T-cell (primary cell): ENCODE results near the gene PARD3. TPM values are rescaled to one million over a fixed set of nuclear protein-coding genes. Genes with fewer than 3 reads are reported as not detected.

Experiments used
- ATAC-seq, 4 experiments: fragments of 200-7000 bp in 3 of 4; fragments of 150-1000 bp in 1 of 4; cut with Tn5 transposase; replicated peaks in 1 of 4; 1 replicate in 3 of 4; 2 replicates in 1 of 4; pipeline ENCODE4 v1.10.0; 2021; ENCODE audit warnings: moderate library complexity in 3 of 4, mild to moderate bottlenecking in 2 of 4, moderate number of reproducible peaks in 1 of 4
- CTCF ChIA-PET, 2 donors: fragments of 300-600 bp; sonication (Branson Sonifier 250); formaldehyde crosslinking; loops; one replicate each; lab custom pipeline; 2022; ENCODE audit warnings: antibody characterized with exemption in 2 of 2; lab: Charles Lee
- POLR2A ChIA-PET, 2 donors: fragments of 300-600 bp; sonication (Branson Sonifier 250); formaldehyde crosslinking; loops; one replicate each; lab custom pipeline; 2022; ENCODE audit warnings: antibody characterized with exemption in 2 of 2; lab: Charles Lee
- DNase-seq, 35 experiments: peaks; one replicate each; pipeline versions ENCODE4 v3.0.0 to v3.0.0-alpha.2; 2013 to 2023
- H3K27ac ChIP-seq: one replicate; pipeline ENCODE4 v1.5.1; 2013; ENCODE audit warnings: low read length
- H3K27me3 ChIP-seq, 2 experiments: replicated peaks in 1 of 2; 1 replicate in 1 of 2; 2 replicates in 1 of 2; pipeline versions ENCODE4 v1.6.1 to v1.7.0; 2013; ENCODE audit warnings: low read length in 1 of 2, mixed read lengths in 1 of 2; ENCODE audit not compliant: control insufficient read depth in 2 of 2, insufficient read depth in 2 of 2; ENCODE audit errors: extremely low read depth in 1 of 2
- H3K36me3 ChIP-seq, 2 donors: 1 replicate in 1 of 2; 2 replicates in 1 of 2; pipeline versions ENCODE4 v1.6.1 to v1.7.0; 2013; ENCODE audit warnings: low read length in 1 of 2; ENCODE audit not compliant: control insufficient read depth in 2 of 2, insufficient read depth in 1 of 2; ENCODE audit errors: extremely low read depth in 1 of 2
- H3K4me1 ChIP-seq, 2 experiments: 1 replicate in 1 of 2; 2 replicates in 1 of 2; pipeline versions ENCODE4 v1.6.1 to v1.7.0; 2013; ENCODE audit warnings: low read length in 2 of 2, mixed read lengths in 1 of 2; ENCODE audit not compliant: insufficient read depth in 2 of 2, control insufficient read depth in 1 of 2; ENCODE audit errors: extremely low read depth in 1 of 2
- H3K4me3 ChIP-seq, 2 donors: 1 replicate in 1 of 2; 2 replicates in 1 of 2; pipeline versions ENCODE4 v1.5.1 to v1.7.0; 2013; ENCODE audit warnings: mild to moderate bottlenecking in 2 of 2, low read length in 1 of 2, moderate library complexity in 1 of 2; ENCODE audit not compliant: control insufficient read depth in 1 of 2; ENCODE audit errors: extremely low read depth in 1 of 2
- H3K9me3 ChIP-seq: 2 replicates; pipeline ENCODE4 v1.7.0; 2013
- H3K27ac Mint-ChIP-seq, 2 donors: one replicate each; pipeline ENCODE4 v1.8.0; 2020 to 2021; ENCODE audit warnings: mild to moderate bottlenecking in 2 of 2, mixed read lengths in 2 of 2
- H3K27me3 Mint-ChIP-seq, 2 donors: one replicate each; pipeline ENCODE4 v1.8.0; 2021 to 2022; ENCODE audit warnings: mixed read lengths in 2 of 2
- H3K36me3 Mint-ChIP-seq: one replicate; pipeline ENCODE4 v1.8.0; 2021; ENCODE audit warnings: mixed read lengths
- H3K4me1 Mint-ChIP-seq, 3 donors: one replicate each; pipeline ENCODE4 v1.8.0; 2020 to 2022; ENCODE audit warnings: mixed read lengths in 3 of 3, mild to moderate bottlenecking in 1 of 3
- H3K4me3 Mint-ChIP-seq, 3 donors: one replicate each; pipeline ENCODE4 v1.8.0; 2020 to 2022; ENCODE audit warnings: mild to moderate bottlenecking in 3 of 3, mixed read lengths in 3 of 3, moderate library complexity in 3 of 3
- H3K9me3 Mint-ChIP-seq, 3 donors: one replicate each; pipeline ENCODE4 v1.8.0; 2020 to 2022; ENCODE audit warnings: mixed read lengths in 3 of 3
- WGBS: methylation state at CpG from one replicate; pipeline ENCODE4 v1.1.5; 2013; ENCODE audit warnings: missing lambda C conversion rate; ENCODE audit not compliant: insufficient coverage; 5-methylcytosine and 5-hydroxymethylcytosine counted together
- total RNA-seq, 35 experiments: library from RNA in 6 of 35; stranded (reverse) in 6 of 35; fragments of 120-200 nt in 1 of 35; gene quantifications; one replicate each; pipeline versions ENCODE4 v1.2.1 to v1.2.4 and lab custom pipeline; 2013 to 2026

PARD3 gene
- total RNA-seq, 5 donors from 2014 or later (not counting 1 experiment from before 2014, with no cell fraction given): 0.36 to 0.92 (median 0.65) TPM

DNA sequence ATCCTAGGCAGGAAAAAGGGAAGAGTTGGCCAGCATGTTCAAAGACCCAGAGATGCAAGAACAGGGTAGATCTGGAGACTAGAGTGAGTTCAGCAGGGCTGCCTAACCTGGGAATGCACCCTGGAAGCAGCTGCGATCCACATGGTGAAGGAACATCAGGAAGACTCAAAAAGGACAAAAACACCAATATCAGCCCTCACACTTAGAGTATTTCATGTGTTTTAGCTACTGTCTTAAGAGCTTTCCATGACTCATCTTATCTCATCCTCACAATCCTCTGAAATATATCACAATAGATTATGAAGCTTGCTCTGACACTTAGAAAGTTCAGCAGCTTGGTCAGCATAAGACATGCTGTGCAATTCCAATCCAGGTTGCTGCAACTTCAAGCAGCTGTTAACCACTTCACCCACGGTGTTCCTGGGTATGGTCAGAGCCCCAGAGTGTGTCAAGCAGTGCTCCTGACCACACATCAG, 380.9 kb downstream of the PARD3 start:
- no peaks in the 10 kb centered on the region for H3K27me3 ChIP-seq
- no peaks in the 10 kb centered on the region for H3K27me3 Mint-ChIP-seq
- H3K27ac Mint-ChIP-seq: no peak overlapping the region
- H3K36me3 ChIP-seq: no peaks in the 10 kb centered on the region
- no peaks in the 10 kb centered on the region for H3K4me1 ChIP-seq
- POLR2A ChIA-PET: no interaction called here
- WGBS: no CpG with 5 or more reads among the region's 2 CpGs
- no peaks in the 10 kb centered on the region for H3K9me3 Mint-ChIP-seq
- no peak overlapping the region for H3K27ac ChIP-seq
- CTCF ChIA-PET: no interaction called here
- no peaks in the 10 kb centered on the region for H3K4me1 Mint-ChIP-seq
- DNase-seq (no peak), ATAC-seq (no peak)
- H3K4me3 ChIP-seq: no peak overlapping the region
- H3K9me3 ChIP-seq: no peaks in the 10 kb centered on the region
- H3K4me3 Mint-ChIP-seq: no peak overlapping the region
- H3K36me3 Mint-ChIP-seq: no peaks in the 10 kb centered on the region

DNA sequence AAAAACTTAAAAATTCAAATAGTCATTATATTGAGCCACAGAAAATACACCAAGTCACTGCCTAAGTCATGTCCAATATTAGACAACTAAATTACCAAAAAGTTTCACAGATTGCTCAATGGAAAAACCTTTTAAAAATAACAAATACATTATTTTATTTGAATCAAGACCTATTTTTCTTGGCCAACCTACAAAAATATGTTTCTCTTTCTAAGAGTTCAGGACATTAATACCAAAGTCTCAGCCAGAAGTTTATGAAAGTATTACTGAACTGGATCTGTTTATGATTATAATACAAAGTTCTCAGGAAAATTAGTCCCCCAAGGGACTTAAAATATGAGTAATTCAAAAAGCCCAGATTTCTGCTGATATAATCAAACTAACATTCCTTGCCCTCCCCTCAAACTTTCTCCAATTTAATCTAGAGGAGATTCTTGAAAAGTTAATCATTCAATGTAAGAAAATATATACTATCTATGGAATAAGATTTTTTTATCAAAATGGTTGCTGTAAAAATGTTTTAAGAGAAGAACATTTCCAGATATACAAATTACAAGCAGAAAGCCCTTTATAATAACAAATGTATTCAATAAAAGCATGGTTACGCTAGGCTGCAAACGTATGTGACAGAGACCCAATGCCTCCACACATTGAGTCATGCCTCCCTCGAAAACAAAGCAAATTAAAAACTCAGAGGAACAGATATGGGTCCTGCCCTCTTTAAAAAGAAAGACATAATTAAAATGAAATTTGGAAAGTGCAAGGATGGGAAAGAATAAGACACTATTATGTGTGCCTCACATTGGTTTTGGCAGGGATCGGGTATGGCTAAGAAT, 381.6 kb downstream of the PARD3 start:
- no peaks in the 10 kb centered on the region for H3K36me3 ChIP-seq
- H3K9me3 Mint-ChIP-seq: no peaks in the 10 kb centered on the region
- ATAC-seq (no peak), DNase-seq (no peak)
- no peaks in the 10 kb centered on the region for H3K27me3 ChIP-seq
- H3K4me1 ChIP-seq: no peaks in the 10 kb centered on the region
- no peaks in the 10 kb centered on the region for H3K36me3 Mint-ChIP-seq
- H3K4me3 Mint-ChIP-seq: no peak overlapping the region
- ChIA-PET CTCF (no interaction called here), POLR2A (no interaction called here)
- 100% methylated on average over 1 of the region's 4 CpGs for WGBS
- H3K4me1 Mint-ChIP-seq: no peaks in the 10 kb centered on the region
- no peak overlapping the region for H3K27ac ChIP-seq
- H3K27ac Mint-ChIP-seq: no peak overlapping the region
- no peak overlapping the region for H3K4me3 ChIP-seq
- no peaks in the 10 kb centered on the region for H3K9me3 ChIP-seq
- H3K27me3 Mint-ChIP-seq: no peaks in the 10 kb centered on the region

DNA sequence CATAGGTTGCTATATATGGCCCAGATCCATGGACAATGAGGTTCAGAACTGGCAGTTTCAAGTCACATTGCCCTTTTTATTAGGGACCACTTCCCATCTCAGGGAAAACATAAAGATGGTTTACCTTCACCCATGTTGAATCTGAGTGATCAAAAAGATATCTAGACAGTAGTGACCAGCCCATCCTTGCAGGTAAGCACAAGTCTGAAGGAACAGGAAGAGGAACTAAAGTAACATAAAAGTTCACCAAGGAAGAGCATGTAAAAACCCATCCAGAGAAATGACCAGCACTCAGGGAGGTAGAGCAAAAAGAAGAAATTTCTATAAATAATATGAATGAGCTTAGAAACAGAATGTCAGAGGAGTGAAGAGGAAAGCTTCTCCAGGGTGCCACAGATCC, 382.5 kb downstream of the PARD3 start:
- Histone ChIP-seq H3K4me1 (no peaks in the 10 kb centered on the region), H3K36me3 (no peaks in the 10 kb centered on the region), H3K4me3 (no peak overlapping the region), H3K9me3 (no peaks in the 10 kb centered on the region), H3K27ac (no peak overlapping the region), H3K27me3 (no peaks in the 10 kb centered on the region)
- ChIA-PET CTCF (no interaction called here), POLR2A (no interaction called here)
- no peak overlapping the region for H3K27ac Mint-ChIP-seq
- no peak for ATAC-seq
- no peak overlapping the region for H3K4me3 Mint-ChIP-seq
- H3K27me3 Mint-ChIP-seq: no peaks in the 10 kb centered on the region
- no peaks in the 10 kb centered on the region for H3K4me1 Mint-ChIP-seq
- no peaks in the 10 kb centered on the region for H3K9me3 Mint-ChIP-seq
- H3K36me3 Mint-ChIP-seq: no peaks in the 10 kb centered on the region
- DNase-seq: no peak

DNA sequence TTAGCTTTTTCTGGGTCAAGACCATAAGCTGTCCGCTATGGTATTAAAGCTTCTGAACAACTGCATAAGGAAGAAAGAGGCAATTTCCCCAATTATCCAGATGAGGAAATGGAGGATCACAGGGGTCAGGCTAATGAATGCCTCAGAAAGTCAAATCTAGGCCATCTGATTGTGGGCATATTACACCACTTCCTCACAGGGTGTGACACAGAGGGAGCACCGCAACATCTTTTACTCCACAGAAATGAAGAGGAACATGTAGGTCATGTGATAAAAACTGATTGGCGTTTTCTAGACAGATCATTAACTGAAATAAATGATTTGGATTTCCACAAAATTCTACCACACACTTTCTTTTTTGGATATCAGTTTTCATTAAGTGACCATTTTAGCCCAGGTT, 384.4 kb downstream of the PARD3 start:
- Mint-ChIP-seq H3K36me3 (no peaks in the 10 kb centered on the region), H3K4me1 (no peaks in the 10 kb centered on the region), H3K4me3 (no peak overlapping the region), H3K27ac (no peak overlapping the region), H3K9me3 (no peaks in the 10 kb centered on the region), H3K27me3 (no peaks in the 10 kb centered on the region)
- no peaks in the 10 kb centered on the region for H3K4me1 ChIP-seq
- DNase-seq (no peak), ATAC-seq (no peak)
- no peaks in the 10 kb centered on the region for H3K36me3 ChIP-seq
- ChIA-PET CTCF (no interaction called here), POLR2A (no interaction called here)
- no CpG with 5 or more reads among the region's 3 CpGs for WGBS
- H3K9me3 ChIP-seq: no peaks in the 10 kb centered on the region
- no peaks in the 10 kb centered on the region for H3K27me3 ChIP-seq
- H3K27ac ChIP-seq: no peak overlapping the region
- H3K4me3 ChIP-seq: no peak overlapping the region

DNA sequence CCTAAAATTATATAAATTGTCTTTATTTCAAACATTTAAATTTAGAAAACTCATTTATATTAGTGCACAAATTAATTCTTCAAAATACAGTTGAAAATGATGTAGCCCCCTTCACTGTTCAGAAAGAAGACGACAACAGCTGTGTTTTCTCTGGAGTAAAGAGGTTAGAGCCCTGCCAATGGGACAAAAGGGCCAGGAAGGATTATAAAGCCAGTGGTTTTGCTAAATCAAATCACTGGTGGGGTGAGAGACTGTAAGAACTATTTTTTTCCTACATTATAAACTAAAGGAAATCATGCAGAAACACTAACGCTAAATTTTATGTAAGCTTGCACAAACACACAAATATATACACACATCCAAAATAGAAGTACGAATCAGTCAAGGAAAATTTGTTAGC, 386.6 kb downstream of the PARD3 start:
- Histone ChIP-seq H3K9me3 (no peaks in the 10 kb centered on the region), H3K4me1 (no peaks in the 10 kb centered on the region), H3K36me3 (no peaks in the 10 kb centered on the region), H3K4me3 (no peak overlapping the region), H3K27me3 (no peaks in the 10 kb centered on the region), H3K27ac (no peak overlapping the region)
- no peaks in the 10 kb centered on the region for H3K27me3 Mint-ChIP-seq
- ChIA-PET POLR2A (no interaction called here), CTCF (no interaction called here)
- no peak overlapping the region for H3K4me3 Mint-ChIP-seq
- no peaks in the 10 kb centered on the region for H3K4me1 Mint-ChIP-seq
- H3K27ac Mint-ChIP-seq: no peak overlapping the region
- H3K9me3 Mint-ChIP-seq: no peaks in the 10 kb centered on the region
- DNase-seq: no peak
- ATAC-seq: no peak
- H3K36me3 Mint-ChIP-seq: no peaks in the 10 kb centered on the region
- WGBS: no CpG with 5 or more reads among the region's 3 CpGs

DNA sequence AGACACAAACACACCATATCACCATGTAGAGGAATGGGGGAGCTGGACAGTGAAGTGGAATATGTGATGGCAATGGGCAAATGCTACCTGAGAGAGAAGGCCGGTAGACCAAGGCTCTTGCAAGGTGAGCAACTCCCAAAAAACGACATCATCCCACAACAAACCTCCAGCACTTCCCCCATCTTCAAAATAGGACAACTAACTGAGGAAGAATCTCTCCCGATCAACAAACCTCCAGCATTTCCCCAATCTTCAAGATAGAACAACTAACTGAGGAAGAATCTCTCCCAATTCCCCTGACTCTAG, 387.2 kb downstream of the PARD3 start:
- Histone ChIP-seq H3K27ac (no peak overlapping the region), H3K4me3 (no peak overlapping the region), H3K36me3 (no peaks in the 10 kb centered on the region), H3K9me3 (no peaks in the 10 kb centered on the region), H3K4me1 (no peaks in the 10 kb centered on the region), H3K27me3 (no peaks in the 10 kb centered on the region)
- ChIA-PET CTCF (no interaction called here), POLR2A (no interaction called here)
- no peaks in the 10 kb centered on the region for H3K36me3 Mint-ChIP-seq
- ATAC-seq (no peak), DNase-seq (no peak)
- H3K9me3 Mint-ChIP-seq: no peaks in the 10 kb centered on the region
- H3K4me3 Mint-ChIP-seq: no peak overlapping the region
- no peaks in the 10 kb centered on the region for H3K4me1 Mint-ChIP-seq
- H3K27me3 Mint-ChIP-seq: no peaks in the 10 kb centered on the region
- no peak overlapping the region for H3K27ac Mint-ChIP-seq
- no CpG with 5 or more reads among the region's 3 CpGs for WGBS
